Neural crest cell (in vitro differentiated cells): ENCODE measurements around the gene OXT. TPM values are rescaled to one million over a fixed set of nuclear protein-coding genes. Genes with fewer than 3 reads are reported as not detected.
A peak's percentile ranks its signal among the peaks of the same experiment; 100 is the strongest.

Experiments used
- DNase-seq: peaks from one replicate; pipeline ENCODE4 v3.0.0; 2021; ENCODE audit warnings: low read depth, mixed read lengths, low spot score
- H3K27ac Mint-ChIP-seq: one replicate; pipeline ENCODE4 v1.8.0; 2021; ENCODE audit warnings: mild to moderate bottlenecking, mixed read lengths; ENCODE audit not compliant: unreplicated experiment
- H3K27me3 Mint-ChIP-seq: 2 replicates; pipeline ENCODE4 v1.8.0; 2021; ENCODE audit warnings: low read depth, mild to moderate bottlenecking, mixed read lengths
- H3K36me3 Mint-ChIP-seq: 2 replicates; pipeline ENCODE4 v1.8.0; 2021; ENCODE audit warnings: low read depth, mild to moderate bottlenecking, mixed read lengths
- H3K4me1 Mint-ChIP-seq: 2 replicates; pipeline ENCODE4 v1.8.0; 2021; ENCODE audit warnings: mixed read lengths
- H3K4me3 Mint-ChIP-seq: one replicate; pipeline ENCODE4 v1.8.0; 2021; ENCODE audit warnings: mild to moderate bottlenecking, mixed read lengths
- H3K9me3 Mint-ChIP-seq: 2 replicates; pipeline ENCODE4 v1.8.0; 2021; ENCODE audit warnings: mixed read lengths
- CTCF ChIP-seq: fragments of 200-600 bp; sonication (generic); conservative IDR thresholded peaks from 2 replicates; pipeline ENCODE4 v1.5.0; 2021; ENCODE audit warnings: antibody characterized with exemption, mild to moderate bottlenecking
- total RNA-seq: library from RNA; stranded (reverse); gene quantifications from 2 replicates; pipeline ENCODE4 v1.2.1, GENCODE V29; 2021

The OXT gene
- total RNA-seq, 1 donor from 2014 or later: not detected

DNA sequence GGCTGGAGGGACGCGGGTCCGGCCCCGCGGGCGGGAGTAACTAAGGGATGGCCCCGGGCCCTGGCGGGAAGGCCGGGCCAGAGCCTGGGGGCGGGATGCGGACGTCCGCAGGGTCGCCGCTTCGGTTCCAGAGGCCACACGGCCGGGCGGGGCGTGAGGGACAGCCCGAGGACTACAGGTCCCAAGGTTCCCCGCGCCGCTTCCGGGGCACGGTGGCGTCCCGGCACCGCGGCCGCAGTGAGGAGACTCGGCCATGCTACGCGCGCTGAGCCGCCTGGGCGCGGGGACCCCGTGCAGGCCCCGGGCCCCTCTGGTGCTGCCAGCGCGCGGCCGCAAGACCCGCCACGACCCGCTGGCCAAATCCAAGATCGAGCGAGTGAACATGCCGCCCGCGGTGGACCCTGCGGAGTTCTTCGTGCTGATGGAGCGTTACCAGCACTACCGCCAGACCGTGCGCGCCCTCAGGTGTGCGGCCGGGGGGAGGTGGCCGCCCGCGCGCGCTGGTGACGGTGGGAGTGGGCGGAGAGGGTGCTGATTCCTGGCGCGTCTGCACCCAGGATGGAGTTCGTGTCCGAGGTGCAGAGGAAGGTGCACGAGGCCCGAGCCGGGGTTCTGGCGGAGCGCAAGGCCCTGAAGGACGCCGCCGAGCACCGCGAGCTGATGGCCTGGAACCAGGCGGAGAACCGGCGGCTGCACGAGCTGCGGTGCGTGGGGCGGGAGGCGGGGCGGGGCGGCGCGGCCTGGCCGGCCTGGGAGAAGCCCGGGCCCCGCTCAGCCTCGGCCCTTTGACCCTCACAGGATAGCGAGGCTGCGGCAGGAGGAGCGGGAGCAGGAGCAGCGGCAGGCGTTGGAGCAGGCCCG, 25.4 kb upstream of the OXT start, which contains the start of gene MRPS26:
MRPS26 (plus strand) TSS at position 237 of the 861 bp plus-strand sequence; CDS start at position 254, 17 bp downstream.
- DNase-seq: peak; percentile 84
- H3K27ac Mint-ChIP-seq: peak within 1 kb of the TSS; percentile 88
- H3K9me3 Mint-ChIP-seq: no peaks in the 10 kb centered on the region
- peaks cover 5% of the 10 kb centered on the region for H3K27me3 Mint-ChIP-seq
- TF ChIP-seq CTCF: no peak
- H3K36me3 Mint-ChIP-seq: peaks cover 23% of the 10 kb centered on the region
- peaks cover 20% of the 10 kb centered on the region for H3K4me1 Mint-ChIP-seq
- H3K4me3 Mint-ChIP-seq: peak within 1 kb of the TSS; percentile 91

DNA sequence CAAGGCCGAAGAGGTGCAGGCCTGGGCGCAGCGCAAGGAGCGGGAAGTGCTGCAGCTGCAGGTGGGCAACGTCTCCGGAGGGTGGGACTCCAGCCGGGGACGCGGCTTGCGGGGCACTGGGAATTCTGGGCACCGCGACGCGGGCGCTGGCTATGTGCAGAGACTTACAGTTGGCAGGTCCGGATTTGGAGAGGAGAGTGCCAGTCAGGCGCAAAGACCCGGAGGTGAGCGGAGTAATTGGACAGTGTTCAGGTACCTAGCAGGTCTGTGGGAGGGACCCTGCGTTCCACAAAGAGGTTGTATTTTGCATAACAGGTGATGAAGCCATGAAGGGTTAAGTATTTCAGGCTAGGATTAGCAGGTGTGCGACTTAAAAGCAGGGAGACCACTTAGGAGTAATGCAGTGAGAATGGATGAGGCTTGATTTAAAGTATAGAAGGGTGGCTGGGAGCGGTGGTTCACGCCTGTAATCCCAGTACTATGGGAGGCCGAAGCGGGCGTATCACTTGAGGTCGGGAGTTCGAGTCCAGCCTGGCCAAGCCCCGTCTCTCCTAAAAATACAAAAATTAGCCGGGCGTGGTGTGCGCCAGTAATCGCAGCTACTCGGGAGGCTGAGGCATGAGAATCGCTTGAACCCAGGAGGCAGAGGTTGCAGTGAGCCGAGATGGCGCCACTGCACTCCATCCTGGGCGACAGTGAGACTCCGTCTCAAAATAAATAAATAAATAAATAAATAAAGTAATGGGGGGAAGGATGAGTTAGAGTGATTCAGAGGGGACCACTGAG, 24.6 kb upstream of the OXT start:
- peak overlapping the region; percentile 91 for H3K4me3 Mint-ChIP-seq
- peaks cover 20% of the 10 kb centered on the region for H3K36me3 Mint-ChIP-seq
- no peak for TF ChIP-seq CTCF
- peaks cover 18% of the 10 kb centered on the region for H3K4me1 Mint-ChIP-seq
- no peaks in the 10 kb centered on the region for H3K9me3 Mint-ChIP-seq
- H3K27me3 Mint-ChIP-seq: peaks cover 5% of the 10 kb centered on the region
- no peak for DNase-seq
- peak overlapping the region; percentile 88 for H3K27ac Mint-ChIP-seq

DNA sequence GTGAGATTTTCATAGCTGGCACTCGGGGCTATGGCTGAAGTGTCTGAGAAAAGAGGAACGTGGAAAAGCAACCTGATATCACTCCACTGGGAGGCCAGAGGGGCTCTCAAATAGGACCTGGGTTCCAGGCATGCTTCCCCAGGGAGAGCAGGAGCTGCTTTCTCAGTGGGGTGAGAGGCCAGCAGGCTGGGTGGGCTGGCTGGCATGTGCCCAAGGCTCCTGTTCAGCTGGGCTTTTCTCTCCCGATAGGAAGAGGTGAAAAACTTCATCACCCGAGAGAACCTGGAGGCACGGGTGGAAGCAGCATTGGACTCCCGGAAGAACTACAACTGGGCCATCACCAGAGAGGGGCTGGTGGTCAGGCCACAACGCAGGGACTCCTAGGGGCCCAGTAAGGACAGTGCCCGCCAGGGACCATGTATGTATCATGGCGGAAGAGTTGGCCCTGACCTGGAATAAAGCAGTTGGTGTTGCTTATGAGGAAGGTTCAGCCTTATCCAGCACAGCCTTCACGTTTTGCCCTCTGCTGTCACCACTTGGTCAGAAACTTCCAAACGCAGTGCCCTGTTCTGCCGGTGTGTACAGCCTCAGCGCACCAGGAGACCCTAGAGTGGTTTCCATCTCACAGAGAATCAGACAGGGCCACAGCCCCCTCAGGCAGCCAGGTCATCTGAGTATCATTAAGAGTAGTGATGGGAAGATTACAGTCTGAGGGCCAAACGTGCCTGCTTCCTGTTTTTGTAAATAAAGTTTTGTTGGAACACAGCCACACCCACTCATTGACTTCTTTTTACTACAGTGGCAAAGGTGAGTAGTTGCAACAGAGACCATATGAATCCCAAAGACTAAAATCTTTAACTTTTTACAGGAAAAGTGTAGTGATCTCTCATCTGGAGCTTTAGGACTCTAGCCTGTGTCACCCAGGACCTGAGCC, 23.7 kb upstream of the OXT start:
- no peak for DNase-seq
- Mint-ChIP-seq H3K27me3 (peaks cover 5% of the 10 kb centered on the region), H3K36me3 (peaks cover 20% of the 10 kb centered on the region), H3K9me3 (no peaks in the 10 kb centered on the region), H3K4me3 (peak overlapping the region; percentile 91), H3K4me1 (peaks cover 16% of the 10 kb centered on the region), H3K27ac (no peak overlapping the region)
- TF ChIP-seq CTCF: no peak

GRCh38 chr20:3051385-3052019, 19.9 kb upstream of the OXT start:
- Mint-ChIP-seq H3K4me3 (no peak overlapping the region), H3K4me1 (peaks cover 7% of the 10 kb centered on the region), H3K36me3 (peaks cover 20% of the 10 kb centered on the region), H3K27me3 (no peaks in the 10 kb centered on the region), H3K27ac (no peak overlapping the region), H3K9me3 (no peaks in the 10 kb centered on the region)
- no peak for DNase-seq
- TF ChIP-seq CTCF: no peak
